Measurements from ENCODE around the gene TNS3. TPM values are rescaled to one million over a fixed set of nuclear protein-coding genes. Genes with fewer than 3 reads are reported as not detected.

Gene TNS3
- total RNA-seq, 1 donor from 2014 or later, result 92.9 TPM

DNA sequence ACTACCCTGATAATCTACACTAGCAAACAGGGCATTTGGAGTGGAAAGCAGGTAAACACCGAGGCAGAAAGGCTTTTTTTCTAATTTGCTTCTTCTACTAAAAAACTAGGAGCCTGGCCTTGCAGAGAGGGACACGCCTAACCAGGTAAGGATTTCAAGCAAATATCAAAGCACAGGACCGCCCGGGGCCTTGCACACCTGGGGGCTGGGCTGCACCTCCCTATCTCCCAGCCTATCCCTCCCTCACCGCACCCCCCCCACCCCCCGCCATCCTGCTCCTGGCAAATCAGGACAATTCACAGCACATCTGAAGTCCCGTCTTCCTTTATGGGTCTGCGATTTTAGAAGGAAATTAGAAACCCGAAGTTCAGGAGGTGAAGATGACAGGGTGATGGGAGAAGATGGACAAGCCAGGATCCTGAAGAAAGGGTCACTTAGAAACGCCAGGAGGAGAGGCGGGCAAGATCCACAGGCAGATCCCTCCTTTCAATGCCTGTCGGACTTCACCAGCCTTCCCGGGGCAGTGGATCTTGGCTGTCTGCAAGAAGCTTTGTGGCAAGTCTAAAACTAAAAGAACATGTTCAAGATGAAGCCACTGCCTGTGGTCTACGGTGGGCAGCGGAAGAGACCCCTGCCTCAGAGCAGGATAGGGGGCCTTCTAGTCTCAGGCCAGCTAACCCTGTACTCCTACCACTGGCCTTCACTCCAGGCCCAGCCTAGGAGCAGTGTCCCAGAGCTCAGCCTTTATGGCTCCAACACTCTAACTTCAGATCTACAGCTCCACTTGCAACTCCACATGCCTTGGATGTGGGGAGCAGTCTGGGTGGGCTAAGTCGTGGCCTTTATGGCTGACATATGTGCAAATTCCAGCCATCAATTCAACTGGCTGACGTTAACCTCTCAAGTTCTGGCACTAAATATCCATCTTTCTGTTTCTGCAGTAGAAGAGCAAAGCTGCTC is 43.9 kb downstream of the TNS3 start:
- Histone ChIP-seq H3K9ac (ENCODE audit: low read length) (peak overlapping the region; percentile 81), H3K27me3 (ENCODE audit: insufficient read depth, low read length) (no peaks in the 10 kb centered on the region), H4K20me1 (ENCODE audit: insufficient read depth, low read length) (peaks cover 33% of the 10 kb centered on the region), H2AFZ (ENCODE audit: low read depth, low read length) (peak overlapping the region; percentile 50), H3K4me1 (ENCODE audit: insufficient read depth, low read length) (peaks cover 47% of the 10 kb centered on the region), H3K36me3 (ENCODE audit: insufficient read depth, low read length) (no peaks in the 10 kb centered on the region), H3K9me3 (ENCODE audit: insufficient read depth, low read depth, low read length) (no peaks in the 10 kb centered on the region), H3K27ac (ENCODE audit: low read depth, low read length) (no peak overlapping the region), H3K4me2 (ENCODE audit: low read length) (peak overlapping the region; percentile 89), H3K79me2 (ENCODE audit: insufficient read depth, low read length) (peaks cover 60% of the 10 kb centered on the region), H3K4me3 (ENCODE audit: insufficient read depth, low read depth, low read length) (peak overlapping the region; percentile 56)
- H3K4me1 Mint-ChIP-seq (ENCODE audit: low read depth, unreplicated experiment), result peaks cover 60% of the 10 kb centered on the region
- H3K36me3 Mint-ChIP-seq (ENCODE audit: low read depth, unreplicated experiment), result peaks cover 12% of the 10 kb centered on the region
- DNase-seq (ENCODE audit: low read depth), result peak; percentile 29
- H3K27ac Mint-ChIP-seq (ENCODE audit: unreplicated experiment), result peak overlapping the region; percentile 82
- H3K4me3 Mint-ChIP-seq (ENCODE audit: unreplicated experiment), result peak overlapping the region; percentile 86
- TF ChIP-seq EZH2 (IDR thresholded peaks at IDR 0.05; ENCODE audit: insufficient read depth, low read length), result no peak
- TF ChIP-seq, protein P1, sequence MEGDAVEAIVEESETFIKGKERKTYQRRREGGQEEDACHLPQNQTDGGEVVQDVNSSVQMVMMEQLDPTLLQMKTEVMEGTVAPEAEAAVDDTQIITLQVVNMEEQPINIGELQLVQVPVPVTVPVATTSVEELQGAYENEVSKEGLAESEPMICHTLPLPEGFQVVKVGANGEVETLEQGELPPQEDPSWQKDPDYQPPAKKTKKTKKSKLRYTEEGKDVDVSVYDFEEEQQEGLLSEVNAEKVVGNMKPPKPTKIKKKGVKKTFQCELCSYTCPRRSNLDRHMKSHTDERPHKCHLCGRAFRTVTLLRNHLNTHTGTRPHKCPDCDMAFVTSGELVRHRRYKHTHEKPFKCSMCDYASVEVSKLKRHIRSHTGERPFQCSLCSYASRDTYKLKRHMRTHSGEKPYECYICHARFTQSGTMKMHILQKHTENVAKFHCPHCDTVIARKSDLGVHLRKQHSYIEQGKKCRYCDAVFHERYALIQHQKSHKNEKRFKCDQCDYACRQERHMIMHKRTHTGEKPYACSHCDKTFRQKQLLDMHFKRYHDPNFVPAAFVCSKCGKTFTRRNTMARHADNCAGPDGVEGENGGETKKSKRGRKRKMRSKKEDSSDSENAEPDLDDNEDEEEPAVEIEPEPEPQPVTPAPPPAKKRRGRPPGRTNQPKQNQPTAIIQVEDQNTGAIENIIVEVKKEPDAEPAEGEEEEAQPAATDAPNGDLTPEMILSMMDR (IDR thresholded peaks at IDR 0.05; ENCODE audit: insufficient read depth, low read depth, low read length), result no peak
- H3K9me3 Mint-ChIP-seq (ENCODE audit: unreplicated experiment), result peaks cover 2% of the 10 kb centered on the region
- H3K27me3 Mint-ChIP-seq (ENCODE audit: low read depth, unreplicated experiment), result no peaks in the 10 kb centered on the region
- FAIRE-seq, result no peak

DNA sequence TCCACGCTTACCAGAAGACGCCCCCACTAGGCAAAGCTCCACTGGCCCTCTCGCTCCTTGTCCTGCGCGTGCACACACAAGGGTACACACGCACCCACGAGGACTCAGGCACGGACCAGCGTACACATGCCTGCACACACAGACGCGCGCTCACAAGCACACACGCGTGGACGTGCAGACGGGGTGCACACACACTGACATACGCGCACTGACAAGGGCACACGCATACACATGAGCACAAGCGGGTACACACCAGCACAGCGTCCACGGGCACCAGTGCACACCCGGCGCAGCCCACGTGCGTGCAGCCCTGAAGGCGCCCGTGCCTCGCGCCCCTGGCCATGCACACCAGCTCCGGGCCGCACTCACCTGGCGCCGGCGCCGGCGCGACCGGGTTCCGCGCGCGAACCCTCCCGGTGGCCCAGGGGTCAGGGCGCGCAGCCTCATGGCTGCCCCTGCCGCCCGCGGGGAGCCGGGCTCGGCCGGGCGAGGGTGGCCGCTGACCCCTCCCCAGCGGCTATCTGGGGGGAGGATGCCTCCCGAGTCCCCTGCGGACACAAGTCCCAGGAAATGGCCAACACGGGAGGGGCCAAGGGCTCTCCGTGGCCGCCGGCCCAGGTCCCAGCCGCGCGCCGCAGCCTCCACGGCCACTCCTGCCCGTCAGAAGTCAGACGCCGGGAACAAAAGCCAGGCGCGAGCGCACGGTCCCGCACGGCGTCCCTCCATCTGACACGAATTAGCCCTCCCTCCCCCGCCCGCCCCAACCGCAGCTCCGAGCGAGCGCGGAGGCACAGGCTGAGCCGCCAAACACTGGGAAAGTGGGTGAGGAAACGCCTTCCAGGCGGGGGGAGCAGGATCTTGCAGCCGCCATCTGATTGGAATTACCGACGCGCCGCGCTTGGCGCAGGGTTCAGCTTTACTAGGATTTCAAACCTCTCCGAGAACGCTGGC is 45.0 kb downstream of the TNS3 start:
- H3K9ac ChIP-seq (ENCODE audit: low read length), result peak overlapping the region; percentile 81
- H3K9me3 ChIP-seq (ENCODE audit: insufficient read depth, low read depth, low read length), result no peaks in the 10 kb centered on the region
- H3K27ac ChIP-seq (ENCODE audit: low read depth, low read length), result no peak overlapping the region
- peaks cover 34% of the 10 kb centered on the region for H4K20me1 ChIP-seq (ENCODE audit: insufficient read depth, low read length)
- peaks cover 66% of the 10 kb centered on the region for H3K79me2 ChIP-seq (ENCODE audit: insufficient read depth, low read length)
- Mint-ChIP-seq H3K4me3 (ENCODE audit: unreplicated experiment) (peak overlapping the region; percentile 92), H3K27me3 (ENCODE audit: low read depth, unreplicated experiment) (no peaks in the 10 kb centered on the region), H3K4me1 (ENCODE audit: low read depth, unreplicated experiment) (peaks cover 62% of the 10 kb centered on the region), H3K27ac (ENCODE audit: unreplicated experiment) (peak overlapping the region; percentile 89), H3K9me3 (ENCODE audit: unreplicated experiment) (peaks cover 2% of the 10 kb centered on the region), H3K36me3 (ENCODE audit: low read depth, unreplicated experiment) (peaks cover 7% of the 10 kb centered on the region)
- H3K4me3 ChIP-seq (ENCODE audit: insufficient read depth, low read depth, low read length), result peak overlapping the region; percentile 56
- H2AFZ ChIP-seq (ENCODE audit: low read depth, low read length), result peak overlapping the region; percentile 50
- FAIRE-seq (no peak), DNase-seq (ENCODE audit: low read depth) (peak; percentile 75)
- TF ChIP-seq, protein P1 (IDR thresholded peaks at IDR 0.05; ENCODE audit: insufficient read depth, low read depth, low read length), result no peak
- TF ChIP-seq EZH2 (IDR thresholded peaks at IDR 0.05; ENCODE audit: insufficient read depth, low read length), result no peak
- no peaks in the 10 kb centered on the region for H3K36me3 ChIP-seq (ENCODE audit: insufficient read depth, low read length)
- H3K27me3 ChIP-seq (ENCODE audit: insufficient read depth, low read length), result no peaks in the 10 kb centered on the region
- H3K4me2 ChIP-seq (ENCODE audit: low read length), result peak overlapping the region; percentile 89
- H3K4me1 ChIP-seq (ENCODE audit: insufficient read depth, low read length), result peaks cover 47% of the 10 kb centered on the region
